Stimulated activated CD4-positive, alpha-beta T cell treated with anti-CD3 and anti-CD28 coated beads, Interleukin-4, amount 100 ng/mL, for 4 hours (primary cell): ENCODE data around the gene CLIP2.
"Not testable (repeated sequence)": the region's sequence is repeated elsewhere in the genome, so short reads cannot be mapped to it uniquely, and the experiment has no call there.

Experiments used
- DNase-seq, 2 experiments: peaks; one replicate each; pipeline ENCODE4 v3.0.0-alpha.2; 2020

CLIP2 gene

GRCh38 chr7:74376256-74377036 is 87.2 kb downstream of the CLIP2 start:
- DNase-seq, result no peak

- DNase-seq, result no peak
Observed at GRCh38 chr7:74379938-74380337, 90.7 kb downstream of the CLIP2 start.

- no peak for DNase-seq
Observed at GRCh38 chr7:74380720-74381119, 91.5 kb downstream of the CLIP2 start.

DNA sequence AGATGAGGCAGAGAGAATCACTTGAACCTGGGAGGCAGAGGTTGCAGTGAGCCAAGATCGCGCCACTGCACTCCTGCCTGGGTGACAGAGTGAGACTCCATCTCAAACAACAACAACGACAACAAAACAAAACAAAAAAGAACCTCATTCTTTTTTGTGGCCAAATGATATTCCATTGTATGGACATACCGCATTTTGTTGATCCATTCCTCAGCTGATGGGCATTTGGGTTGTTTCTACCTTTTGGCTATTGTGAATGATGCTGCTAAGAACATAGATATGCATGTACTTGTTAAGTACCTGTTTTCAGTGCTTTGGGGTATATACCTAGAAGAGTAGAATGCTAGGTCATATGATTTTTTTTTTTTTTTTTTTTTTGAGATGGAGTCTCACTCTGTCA is 94.9 kb downstream of the CLIP2 start:
- DNase-seq, result not testable (repeated sequence)

- DNase-seq, result not testable (repeated sequence)
Observed at GRCh38 chr7:74384854-74385253, 95.6 kb downstream of the CLIP2 start.

GRCh38 chr7:74387606-74388005 is 98.4 kb downstream of the CLIP2 start:
- DNase-seq, result no peak

GRCh38 chr7:74388880-74389415 is 99.7 kb downstream of the CLIP2 start:
- no peak for DNase-seq

DNA sequence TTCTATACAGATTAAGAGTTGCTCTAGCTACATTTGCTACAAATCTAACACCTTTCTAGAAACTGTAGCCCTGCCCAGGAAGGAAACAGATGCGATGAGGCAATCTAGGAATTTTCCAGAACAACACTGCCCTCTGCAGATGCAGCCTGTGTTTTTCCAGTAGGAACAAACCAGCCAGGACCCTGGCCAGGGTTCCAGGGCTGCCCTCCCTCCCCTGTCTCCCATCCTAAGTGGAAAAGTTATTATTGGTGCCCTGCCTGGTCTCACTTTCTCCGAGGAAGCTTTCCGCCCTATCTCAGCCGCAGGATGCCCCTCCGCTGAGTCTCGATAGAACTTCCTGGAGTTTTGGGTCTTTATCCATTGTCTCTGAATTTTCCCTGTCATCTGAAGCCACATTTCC is 104.5 kb downstream of the CLIP2 start:
- DNase-seq, result not testable (repeated sequence)

DNA sequence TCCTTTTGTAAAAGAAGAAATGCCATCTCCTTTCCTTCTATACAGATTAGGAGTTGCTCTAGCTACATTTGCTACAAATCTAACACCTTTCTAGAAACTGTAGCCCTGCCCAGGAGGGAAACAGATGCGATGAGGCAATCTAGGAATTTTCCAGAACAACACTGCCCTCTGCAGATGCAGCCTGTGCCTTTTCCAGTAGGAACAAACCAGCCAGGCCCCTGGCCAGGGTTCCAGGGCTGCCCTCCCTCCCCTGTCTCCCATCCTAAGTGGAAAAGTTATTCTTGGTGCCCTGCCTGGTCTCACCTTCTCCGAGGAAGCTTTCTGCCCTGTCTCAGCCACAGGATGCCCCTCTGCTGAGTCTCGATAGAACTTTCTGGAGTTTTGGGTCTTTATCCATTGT is 105.4 kb downstream of the CLIP2 start:
- not testable (repeated sequence) for DNase-seq

GRCh38 chr7:74395745-74396311 is 106.6 kb downstream of the CLIP2 start:
- DNase-seq, result no peak

GRCh38 chr7:74396993-74397392 is 107.8 kb downstream of the CLIP2 start:
- no peak for DNase-seq

DNA sequence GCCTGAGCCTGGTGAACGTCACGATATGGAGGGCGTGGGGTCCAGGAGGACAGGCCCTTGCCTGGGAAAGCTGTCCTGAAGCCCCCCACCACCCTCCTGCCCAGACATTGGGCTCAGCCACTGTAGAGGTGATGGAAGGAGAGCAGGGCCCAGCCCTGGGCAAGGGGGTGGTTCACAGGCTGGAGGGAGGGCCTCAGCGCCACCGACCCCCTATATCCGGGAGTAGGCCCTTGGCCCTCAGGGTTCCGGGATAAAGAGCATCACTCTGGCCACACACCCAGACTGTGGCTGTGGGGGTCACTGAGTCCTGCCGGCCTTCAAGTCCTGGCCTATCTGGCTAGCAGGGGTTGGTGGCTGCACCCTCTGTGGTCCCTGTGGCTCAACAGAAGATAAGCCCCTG is 109.2 kb downstream of the CLIP2 start:
- DNase-seq, result no peak

- no peak for DNase-seq
Observed at GRCh38 chr7:74399006-74399405, 109.8 kb downstream of the CLIP2 start.

- no peak for DNase-seq
Observed at GRCh38 chr7:74400420-74401136, 111.4 kb downstream of the CLIP2 start.

DNA sequence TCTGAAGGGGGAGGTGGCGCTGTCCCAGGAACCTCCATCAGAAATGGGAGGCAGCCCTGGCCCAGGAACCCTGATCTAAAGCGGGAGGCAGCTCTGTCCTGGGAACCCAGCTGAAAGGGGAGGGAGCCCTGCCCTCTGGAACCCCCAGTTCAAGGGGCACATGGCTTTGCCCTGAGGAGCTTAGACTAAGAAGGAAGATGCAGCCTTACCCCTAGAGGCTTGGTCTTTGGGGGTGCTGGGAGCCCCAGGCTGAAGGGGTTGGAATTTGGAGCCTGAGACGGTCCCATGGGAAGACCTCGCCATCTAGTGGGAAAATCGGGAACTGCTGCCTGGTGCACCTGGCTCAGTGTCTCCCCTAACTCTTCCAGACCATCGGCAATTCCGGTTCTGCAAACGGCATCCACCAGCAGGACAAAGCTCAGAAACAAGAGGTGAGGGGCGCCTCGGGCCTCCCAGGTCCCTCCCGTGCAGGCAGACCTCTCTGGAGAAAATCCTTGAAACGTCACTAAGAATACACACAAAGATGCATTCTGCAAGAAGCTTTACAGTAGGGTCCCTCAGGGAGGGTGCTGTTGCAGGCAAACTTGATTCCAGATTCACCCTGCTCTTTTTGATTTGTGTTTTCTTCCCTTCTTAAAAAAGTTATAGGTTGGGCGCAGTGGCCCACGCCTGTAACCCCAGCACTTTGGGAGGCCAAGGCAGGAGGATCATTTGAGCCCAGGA is 112.1 kb downstream of the CLIP2 start:
- DNase-seq, result peak; percentile 49 to 71

DNA sequence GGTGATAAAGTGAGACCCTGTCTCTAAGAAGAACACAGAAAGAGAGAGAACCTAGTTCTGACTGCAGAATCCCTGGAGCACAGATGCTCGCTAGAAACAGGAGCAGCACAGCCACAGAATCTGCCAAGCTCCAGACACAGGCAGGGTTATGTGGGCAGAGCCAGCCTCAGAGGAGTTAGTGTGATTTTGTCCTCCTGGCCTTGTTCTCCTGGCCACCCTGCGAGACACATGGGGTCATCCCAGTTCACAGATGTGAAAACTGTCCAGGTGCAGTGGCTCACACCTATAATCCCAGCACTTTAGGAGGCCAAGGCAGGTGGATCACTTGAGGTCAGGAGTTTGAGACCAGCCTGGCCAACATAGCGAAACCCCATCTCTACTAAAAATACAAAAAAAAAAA is 113.5 kb downstream of the CLIP2 start:
- not testable (repeated sequence) for DNase-seq

GRCh38 chr7:74403521-74404387 is 114.5 kb downstream of the CLIP2 start:
- DNase-seq, result no peak

DNA sequence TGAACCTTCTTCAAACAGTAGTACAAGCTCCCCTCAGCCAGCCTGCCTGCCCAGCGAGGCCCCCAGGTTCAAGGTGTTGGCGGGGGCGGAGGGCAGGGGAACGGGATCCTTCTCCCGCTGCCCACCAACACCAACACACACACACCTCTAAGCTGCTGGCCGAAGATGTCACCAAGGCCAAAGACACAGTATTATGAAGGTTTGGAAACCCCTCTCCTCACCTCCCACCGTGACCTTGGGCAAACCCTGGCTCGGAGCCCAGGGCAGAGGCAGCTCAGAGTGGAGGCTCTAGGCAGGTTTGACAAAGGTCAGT is 115.1 kb downstream of the CLIP2 start:
- no peak for DNase-seq

DNA sequence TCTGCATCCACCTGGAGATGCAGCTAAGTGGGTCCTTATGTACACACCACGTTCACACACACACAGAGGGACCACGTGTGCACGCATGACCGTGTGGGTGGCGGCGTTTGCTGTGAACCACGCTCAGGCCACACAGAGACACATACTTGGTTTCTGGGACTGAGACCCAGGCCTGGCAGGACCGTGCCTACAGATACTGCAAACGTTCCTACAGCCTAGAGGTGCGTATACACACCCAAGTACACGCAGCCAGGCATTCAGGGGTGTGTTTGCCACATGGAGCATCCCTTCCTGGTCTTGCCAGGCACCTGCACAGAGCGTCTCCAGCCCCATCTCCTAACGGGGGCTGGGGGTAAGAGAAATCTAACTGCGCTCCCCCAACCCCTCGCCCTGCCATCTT is 115.5 kb downstream of the CLIP2 start:
- DNase-seq, result no peak

DNA sequence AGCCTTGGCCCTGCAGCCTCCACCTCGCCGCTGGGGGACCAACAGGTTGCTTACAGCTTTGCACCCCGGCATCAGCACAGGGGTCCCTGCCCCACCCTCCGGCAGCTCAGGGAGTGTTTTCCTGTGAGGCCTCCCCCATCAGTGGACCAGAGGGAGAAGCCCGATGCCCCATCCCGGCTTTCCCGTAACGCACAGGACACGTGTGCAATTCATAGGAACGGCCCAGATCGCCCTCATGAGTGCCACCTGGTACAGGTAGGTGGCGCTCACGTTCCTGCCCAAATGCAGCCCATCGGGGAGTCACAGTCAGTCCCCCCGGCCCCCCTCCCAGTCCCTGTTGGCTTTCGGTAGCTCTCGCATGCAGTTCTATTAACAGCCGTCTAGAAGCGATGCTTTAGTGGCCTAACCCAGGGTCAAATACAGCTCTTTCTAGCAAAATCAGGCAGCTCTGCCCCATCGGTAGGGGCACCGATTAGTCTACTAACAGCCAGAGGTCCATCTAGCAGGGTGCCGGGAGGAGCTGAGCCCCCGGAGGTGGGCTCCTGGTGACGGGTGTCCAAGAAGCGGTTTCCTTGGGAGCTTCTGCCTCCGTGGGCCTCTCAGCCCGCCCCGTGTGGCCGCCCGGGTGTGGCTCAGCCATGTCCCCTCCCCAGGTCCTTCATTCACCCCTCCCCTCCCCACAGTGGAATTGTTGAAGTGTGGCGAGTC is 116.1 kb downstream of the CLIP2 start:
- DNase-seq, result no peak

- no peak for DNase-seq
Observed at GRCh38 chr7:74405899-74406512, 116.8 kb downstream of the CLIP2 start.
